ENCODE results near the gene JAG1. TPM values are rescaled to one million over a fixed set of nuclear protein-coding genes. Genes with fewer than 3 reads are reported as not detected.

JAG1 gene
- total RNA-seq, 1 experiment from 2014 or later, result 176 TPM

GRCh38 chr20:10649080-10649796 is 24.6 kb downstream of the JAG1 start:
- ATAC-seq (no peak), DNase-seq (no peak)
- no peak for TF ChIP-seq CTCF (conservative IDR thresholded peaks at IDR 0.05; ENCODE audit: low read depth, low read length)
- no peak for TF ChIP-seq EZH2 (IDR thresholded peaks at IDR 0.05; ENCODE audit: low read length, unreplicated experiment)
- no peak for TF ChIP-seq EZH2phosphoT487 (IDR thresholded peaks at IDR 0.05; ENCODE audit: borderline replicate concordance, low read length)
- no peaks in the 10 kb centered on the region for H3K9me3 ChIP-seq (ENCODE audit: low read length)
- peaks cover 3% of the 10 kb centered on the region for H3F3A ChIP-seq (ENCODE audit: low read length, unreplicated experiment)
- peaks cover 98% of the 10 kb centered on the region for H3K36me3 ChIP-seq (ENCODE audit: low read depth, low read length)
- no peaks in the 10 kb centered on the region for H3K9me2 ChIP-seq (replicated peaks; ENCODE audit: low read length)
- no peak overlapping the region for H3K27ac ChIP-seq (ENCODE audit: low read length)
- ChIA-PET CTCF (no interaction called here), POLR2A (ENCODE audit: unreplicated experiment) (no interaction called here)
- intact Hi-C loops (cut with micrococcal nuclease), result no loop called here
- H3K9ac ChIP-seq (ENCODE audit: low read length), result no peak overlapping the region
- H3K4me3 ChIP-seq (ENCODE audit: low read length), result no peak overlapping the region
- H4K20me1 ChIP-seq (ENCODE audit: low read length), result peaks cover 57% of the 10 kb centered on the region
- BruUV-seq (replicated peaks), result no TSS peak
- H3K4me2 ChIP-seq (ENCODE audit: low read length), result no peak overlapping the region
- peaks cover 30% of the 10 kb centered on the region for H3K79me2 ChIP-seq (ENCODE audit: low read length)
- H2AFZ ChIP-seq (ENCODE audit: low read length), result no peak overlapping the region
- H3K27me3 ChIP-seq (ENCODE audit: low read length), result no peaks in the 10 kb centered on the region
- H3K4me1 ChIP-seq (ENCODE audit: insufficient read depth, low read length), result peaks cover 6% of the 10 kb centered on the region; the same call in 1 of the 2 replicates

DNA sequence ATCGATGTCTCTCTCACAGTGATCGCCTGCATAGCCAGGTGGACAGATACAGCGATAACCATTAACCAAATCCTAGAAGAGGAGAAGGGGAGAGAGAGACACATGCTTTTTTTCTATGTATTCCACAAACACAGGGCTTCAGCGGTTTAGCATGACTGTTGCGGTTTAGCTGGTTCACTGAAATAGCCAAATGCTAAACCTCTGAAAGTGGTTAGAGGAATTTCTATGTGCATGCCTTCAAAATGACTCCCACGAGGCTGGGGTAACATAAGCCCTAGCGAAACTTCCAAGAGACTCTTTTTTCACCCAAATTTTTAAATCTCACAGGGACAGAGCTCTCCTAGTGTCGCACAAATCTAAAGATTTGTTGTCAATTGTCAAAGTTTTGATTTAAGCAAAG is 25.1 kb downstream of the JAG1 start:
- 0 out of 2 replicates have a peak, but pooled peaks cover under 1% of the 10 kb centered on the region for H3K4me1 ChIP-seq (ENCODE audit: insufficient read depth, low read length)
- H3F3A ChIP-seq (ENCODE audit: low read length, unreplicated experiment), result peaks cover 3% of the 10 kb centered on the region
- TF ChIP-seq EZH2phosphoT487 (IDR thresholded peaks at IDR 0.05; ENCODE audit: borderline replicate concordance, low read length), result no peak
- no peak for TF ChIP-seq EZH2 (IDR thresholded peaks at IDR 0.05; ENCODE audit: low read length, unreplicated experiment)
- no peak for TF ChIP-seq CTCF (conservative IDR thresholded peaks at IDR 0.05; ENCODE audit: low read depth, low read length)
- CTCF ChIA-PET, result no interaction called here
- BruUV-seq (replicated peaks), result no TSS peak
- no peak overlapping the region for H3K9ac ChIP-seq (ENCODE audit: low read length)
- H3K4me3 ChIP-seq (ENCODE audit: low read length), result no peak overlapping the region
- no peaks in the 10 kb centered on the region for H3K9me2 ChIP-seq (replicated peaks; ENCODE audit: low read length)
- H3K9me3 ChIP-seq (ENCODE audit: low read length), result no peaks in the 10 kb centered on the region
- peaks cover 51% of the 10 kb centered on the region for H4K20me1 ChIP-seq (ENCODE audit: low read length)
- DNase-seq, result no peak
- peaks cover 98% of the 10 kb centered on the region for H3K36me3 ChIP-seq (ENCODE audit: low read depth, low read length)
- intact Hi-C loops (cut with micrococcal nuclease), result no loop called here
- no peak for ATAC-seq
- no peak overlapping the region for H3K27ac ChIP-seq (ENCODE audit: low read length)
- POLR2A ChIA-PET (ENCODE audit: unreplicated experiment), result no interaction called here
- no peaks in the 10 kb centered on the region for H3K27me3 ChIP-seq (ENCODE audit: low read length)
- H2AFZ ChIP-seq (ENCODE audit: low read length), result no peak overlapping the region
- H3K4me2 ChIP-seq (ENCODE audit: low read length), result no peak overlapping the region
- peaks cover 24% of the 10 kb centered on the region for H3K79me2 ChIP-seq (ENCODE audit: low read length)

DNA sequence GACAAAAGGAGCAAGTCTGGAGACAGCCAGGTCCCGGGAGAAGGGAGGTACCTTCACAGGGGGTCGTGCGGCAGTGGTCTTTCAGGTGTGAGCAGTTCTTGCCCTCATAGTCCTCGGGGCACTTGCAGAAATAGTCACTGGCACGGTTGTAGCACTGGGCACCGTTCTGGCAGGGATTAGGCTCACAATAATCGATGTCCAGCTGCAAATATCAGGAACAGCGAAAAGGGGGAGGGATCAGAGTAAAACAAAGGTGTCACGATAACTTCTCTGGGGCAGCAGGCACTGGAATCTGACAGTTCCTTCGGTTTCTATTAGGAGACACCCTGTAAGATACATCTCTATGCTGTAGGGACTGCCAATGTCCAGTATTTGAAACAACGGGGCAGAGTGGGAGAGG is 25.9 kb downstream of the JAG1 start:
- H4K20me1 ChIP-seq (ENCODE audit: low read length), result peaks cover 46% of the 10 kb centered on the region
- BruUV-seq (replicated peaks), result no TSS peak
- H3K79me2 ChIP-seq (ENCODE audit: low read length), result peaks cover 18% of the 10 kb centered on the region
- H3F3A ChIP-seq (ENCODE audit: low read length, unreplicated experiment), result peaks cover 6% of the 10 kb centered on the region
- DNase-seq (no peak), ATAC-seq (no peak)
- H3K4me1 ChIP-seq (ENCODE audit: insufficient read depth, low read length), result no peaks in the 10 kb centered on the region
- no peaks in the 10 kb centered on the region for H3K9me2 ChIP-seq (replicated peaks; ENCODE audit: low read length)
- CTCF ChIA-PET, result no interaction called here
- no peaks in the 10 kb centered on the region for H3K9me3 ChIP-seq (ENCODE audit: low read length)
- H3K27me3 ChIP-seq (ENCODE audit: low read length), result no peaks in the 10 kb centered on the region
- TF ChIP-seq EZH2phosphoT487 (IDR thresholded peaks at IDR 0.05; ENCODE audit: borderline replicate concordance, low read length) (no peak), EZH2 (IDR thresholded peaks at IDR 0.05; ENCODE audit: low read length, unreplicated experiment) (no peak), CTCF (conservative IDR thresholded peaks at IDR 0.05; ENCODE audit: low read depth, low read length) (no peak)
- H2AFZ ChIP-seq (ENCODE audit: low read length), result no peak overlapping the region
- no peak overlapping the region for H3K4me2 ChIP-seq (ENCODE audit: low read length)
- H3K9ac ChIP-seq (ENCODE audit: low read length), result no peak overlapping the region
- H3K27ac ChIP-seq (ENCODE audit: low read length), result no peak overlapping the region
- intact Hi-C loops (cut with micrococcal nuclease), result no loop called here
- H3K4me3 ChIP-seq (ENCODE audit: low read length), result no peak overlapping the region
- POLR2A ChIA-PET (ENCODE audit: unreplicated experiment), result no interaction called here
- peaks cover 100% of the 10 kb centered on the region for H3K36me3 ChIP-seq (ENCODE audit: low read depth, low read length)

Data from PC-3 (cell line).